BJ (cell line): Measurements from ENCODE around the gene PRLR. TPM values are rescaled to one million over a fixed set of nuclear protein-coding genes. Genes with fewer than 3 reads are reported as not detected.

Experiments
- CTCF ChIA-PET: fragments of 350-600 bp; formaldehyde crosslinking; extraction: SDS; loops from one replicate; lab custom pipeline; 2021; ENCODE audit warnings: antibody characterized with exemption, inconsistent platforms; lab: Yijun Ruan, JAX
- POLR2A ChIA-PET: fragments of 300-600 bp; sonication (Branson Sonifier 250); formaldehyde crosslinking; extraction: SDS; loops from one replicate; lab custom pipeline; 2021; ENCODE audit warnings: antibody characterized with exemption; lab: Charles Lee
- DNase-seq: peaks from one replicate; pipeline ENCODE4 v3.0.0-alpha.2; 2011; ENCODE audit warnings: low read depth
- H3K27me3 ChIP-seq: 2 replicates; pipeline ENCODE4 v1.6.0; 2011; ENCODE audit warnings: low read length; ENCODE audit not compliant: control insufficient read depth, insufficient read depth
- H3K36me3 ChIP-seq: 2 replicates; pipeline ENCODE4 v1.5.1; 2011; ENCODE audit warnings: low read length; ENCODE audit not compliant: control insufficient read depth, insufficient read depth
- H3K4me3 ChIP-seq: 2 replicates; pipeline ENCODE4 v1.5.1; 2011; ENCODE audit warnings: low read depth, mild to moderate bottlenecking, control low read depth, low read length
- polyA plus RNA-seq: library from polyadenylated mRNA; depleted of rRNA; stranded (reverse); fragments of >200 nt; gene quantifications from 2 replicates; pipeline ENCODE4 v1.2.3, GENCODE V29; 2011
- TF ChIP-seq, protein P1 (sequence below): IDR thresholded peaks from 2 replicates; pipeline ENCODE4 v1.5.1; 2011; ENCODE audit warnings: low read depth, mild to moderate bottlenecking, control low read depth, inconsistent platforms, low read length, moderate library complexity; ENCODE audit not compliant: insufficient read depth

Gene PRLR
- polyA plus RNA-seq, 1 experiment: 0.34 TPM

DNA sequence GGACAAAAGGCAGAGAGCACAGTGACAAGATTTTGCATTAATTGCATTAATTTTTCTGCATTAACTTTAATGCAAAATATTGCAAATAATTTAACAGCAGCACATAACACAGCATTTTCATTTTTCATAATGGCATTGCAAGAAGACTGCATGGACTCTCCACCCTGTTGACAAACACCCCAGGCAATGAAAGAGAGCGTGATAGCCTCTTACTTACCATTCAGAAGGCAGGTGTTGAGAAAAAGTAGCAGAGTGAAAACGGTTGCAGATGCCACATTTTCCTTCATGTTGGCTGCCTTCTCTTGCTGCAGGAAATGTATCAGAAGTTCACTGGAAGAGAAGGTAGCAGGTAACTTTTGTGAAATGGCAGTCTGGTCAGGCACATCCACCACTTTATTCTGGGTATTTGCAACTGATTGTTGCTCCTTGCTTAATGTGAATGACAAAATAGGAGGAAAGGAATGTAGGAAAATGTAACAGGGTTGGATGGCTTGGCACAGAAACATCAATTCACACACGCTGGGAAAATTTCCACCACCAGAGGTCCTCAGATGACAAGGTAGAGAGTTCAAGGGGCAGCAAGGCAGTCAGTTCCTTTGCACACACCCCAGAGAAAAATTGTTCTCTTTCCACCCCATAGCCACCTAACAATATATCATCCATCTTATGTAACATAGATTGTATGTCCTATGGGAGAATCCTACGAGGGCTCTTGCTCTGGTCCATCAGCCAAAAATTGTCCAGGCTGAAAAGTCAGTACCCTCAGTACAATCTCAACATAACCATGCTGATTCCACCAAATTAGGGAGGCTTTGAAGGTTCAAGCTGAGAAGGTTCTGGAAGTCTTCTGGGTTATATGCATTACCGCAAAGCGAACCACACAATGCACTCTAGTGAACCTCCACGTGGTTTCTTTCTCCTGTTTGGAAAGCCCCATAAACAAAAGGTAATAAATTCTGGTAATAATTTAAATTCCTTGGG is 140.7 kb downstream of the PRLR start:
- POLR2A ChIA-PET: no interaction called here
- CTCF ChIA-PET: interaction anchor here (0.5 to 2.9 kb wide), 21 partner anchors 22 to 837 kb away, joined by 3 to 21 read pairs (median 5); no protein-coding TSS in a partner anchor
- Histone ChIP-seq H3K27me3 (no peaks in the 10 kb centered on the region), H3K36me3 (no peaks in the 10 kb centered on the region), H3K4me3 (no peak overlapping the region)
- TF ChIP-seq, protein P1, sequence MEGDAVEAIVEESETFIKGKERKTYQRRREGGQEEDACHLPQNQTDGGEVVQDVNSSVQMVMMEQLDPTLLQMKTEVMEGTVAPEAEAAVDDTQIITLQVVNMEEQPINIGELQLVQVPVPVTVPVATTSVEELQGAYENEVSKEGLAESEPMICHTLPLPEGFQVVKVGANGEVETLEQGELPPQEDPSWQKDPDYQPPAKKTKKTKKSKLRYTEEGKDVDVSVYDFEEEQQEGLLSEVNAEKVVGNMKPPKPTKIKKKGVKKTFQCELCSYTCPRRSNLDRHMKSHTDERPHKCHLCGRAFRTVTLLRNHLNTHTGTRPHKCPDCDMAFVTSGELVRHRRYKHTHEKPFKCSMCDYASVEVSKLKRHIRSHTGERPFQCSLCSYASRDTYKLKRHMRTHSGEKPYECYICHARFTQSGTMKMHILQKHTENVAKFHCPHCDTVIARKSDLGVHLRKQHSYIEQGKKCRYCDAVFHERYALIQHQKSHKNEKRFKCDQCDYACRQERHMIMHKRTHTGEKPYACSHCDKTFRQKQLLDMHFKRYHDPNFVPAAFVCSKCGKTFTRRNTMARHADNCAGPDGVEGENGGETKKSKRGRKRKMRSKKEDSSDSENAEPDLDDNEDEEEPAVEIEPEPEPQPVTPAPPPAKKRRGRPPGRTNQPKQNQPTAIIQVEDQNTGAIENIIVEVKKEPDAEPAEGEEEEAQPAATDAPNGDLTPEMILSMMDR: peak; percentile 87
- peak; percentile 33 for DNase-seq

DNA sequence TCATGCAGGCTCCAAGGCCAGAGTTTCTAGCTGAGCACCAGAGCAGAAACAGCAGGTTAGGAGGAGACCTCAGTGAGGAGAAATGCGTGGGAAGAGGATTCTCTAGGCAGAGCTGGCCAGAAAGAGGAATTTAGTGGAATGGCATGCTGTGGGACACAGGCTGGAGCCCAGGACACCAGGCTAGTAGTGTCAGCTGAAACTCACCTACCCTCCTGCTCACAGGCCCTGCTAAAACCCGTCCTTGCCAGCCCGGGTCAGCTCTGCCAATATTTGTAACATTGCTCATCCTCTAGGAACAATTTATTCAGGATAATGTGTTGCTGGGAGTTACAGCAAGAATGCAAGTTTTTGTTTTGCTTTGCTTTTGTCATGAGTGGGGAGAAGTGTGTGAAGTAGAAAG is 142.3 kb downstream of the PRLR start:
- no peaks in the 10 kb centered on the region for H3K27me3 ChIP-seq
- ChIA-PET CTCF (interaction anchor here (1.0 to 2.9 kb wide), 12 partner anchors 15 to 841 kb away, joined by 3 to 21 read pairs (median 4); no protein-coding TSS in a partner anchor), POLR2A (no interaction called here)
- TF ChIP-seq, protein P1: no peak
- H3K4me3 ChIP-seq: no peak overlapping the region
- DNase-seq: peak; percentile 27
- H3K36me3 ChIP-seq: no peaks in the 10 kb centered on the region

GRCh38 chr5:35083150-35083549 is 147.1 kb downstream of the PRLR start:
- Histone ChIP-seq H3K27me3 (no peaks in the 10 kb centered on the region), H3K4me3 (no peak overlapping the region), H3K36me3 (no peaks in the 10 kb centered on the region)
- no peak for DNase-seq
- ChIA-PET POLR2A (no interaction called here), CTCF (no interaction called here)
- TF ChIP-seq, protein P1: no peak

GRCh38 chr5:35082530-35082929 is 147.8 kb downstream of the PRLR start:
- Histone ChIP-seq H3K4me3 (no peak overlapping the region), H3K27me3 (no peaks in the 10 kb centered on the region), H3K36me3 (no peaks in the 10 kb centered on the region)
- TF ChIP-seq, protein P1: no peak
- DNase-seq: no peak
- CTCF ChIA-PET: no interaction called here
- POLR2A ChIA-PET: no interaction called here

DNA sequence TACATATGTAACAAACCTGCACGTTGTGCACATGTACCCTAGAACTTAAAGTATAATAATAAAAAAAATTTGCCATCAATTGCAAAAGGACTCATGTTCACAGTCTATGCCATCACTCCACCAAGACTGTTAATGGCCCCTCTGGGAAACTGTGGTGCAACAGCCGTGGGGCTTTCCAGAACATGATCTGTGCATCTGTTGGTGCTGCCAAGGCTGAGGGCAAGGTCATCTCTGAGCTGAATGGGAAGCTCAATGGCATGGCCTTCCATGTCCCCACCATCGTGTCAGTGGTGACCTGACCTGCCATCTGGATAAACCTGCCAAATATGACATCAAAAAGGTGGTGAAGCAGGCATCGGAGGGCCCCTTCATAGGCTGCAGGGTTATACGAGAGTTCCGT is 149.2 kb downstream of the PRLR start:
- Histone ChIP-seq H3K4me3 (no peak overlapping the region), H3K36me3 (no peaks in the 10 kb centered on the region), H3K27me3 (no peaks in the 10 kb centered on the region)
- no peak for DNase-seq
- CTCF ChIA-PET: no interaction called here
- TF ChIP-seq, protein P1: no peak
- POLR2A ChIA-PET: no interaction called here
